H1 (cell line): ENCODE data around the gene RPTN. TPM values are rescaled to one million over a fixed set of nuclear protein-coding genes. Genes with fewer than 3 reads are reported as not detected.

Source experiments
- CTCF ChIA-PET: fragments of 300-600 bp; sonication (Branson Sonifier 250); formaldehyde crosslinking; loops from one replicate; lab custom pipeline; 2021; ENCODE audit not compliant: partially characterized antibody; lab: Charles Lee
- POLR2A ChIA-PET: fragments of 300-600 bp; sonication (Branson Sonifier 250); formaldehyde crosslinking; loops from one replicate; lab custom pipeline; 2021; ENCODE audit warnings: inconsistent platforms; ENCODE audit not compliant: partially characterized antibody; lab: Charles Lee
- DNase-seq, 2 experiments: peaks; one replicate each; pipeline versions ENCODE4 v3.0.0 to v3.0.0-alpha.2; 2010 to 2022; ENCODE audit warnings: low spot score in 2 of 2, low read depth in 1 of 2, mixed read lengths in 1 of 2
- FAIRE-seq: peaks from 2 replicates; lab custom pipeline; 2011; peaks lifted over from hg19 to GRCh38; lab: Jason Lieb, UNC
- H2AFZ ChIP-seq: 2 replicates; pipeline ENCODE4 v1.8.1; 2012; ENCODE audit warnings: low read length, inconsistent platforms
- H2AK5ac ChIP-seq: 2 replicates; pipeline ENCODE4 v1.6.1; 2013; ENCODE audit warnings: low read depth, low read length
- H2BK120ac ChIP-seq: replicated peaks from 2 replicates; pipeline ENCODE3; 2013; ENCODE audit warnings: low read depth, low read length, inconsistent platforms
- H2BK12ac ChIP-seq: 2 replicates; pipeline ENCODE4 v1.6.1; 2013; ENCODE audit warnings: low read depth, low read length
- H2BK15ac ChIP-seq: 2 replicates; pipeline ENCODE4 v1.6.1; 2013; ENCODE audit warnings: low read length
- H2BK20ac ChIP-seq: 2 replicates; pipeline ENCODE4 v1.6.1; 2013; ENCODE audit warnings: low read length
- H2BK5ac ChIP-seq: 2 replicates; pipeline ENCODE4 v1.6.1; 2013; ENCODE audit warnings: low read depth, low read length
- H3K14ac ChIP-seq: 2 replicates; pipeline ENCODE4 v1.6.1; 2013; ENCODE audit warnings: inconsistent platforms; ENCODE audit not compliant: insufficient read length
- H3K18ac ChIP-seq: 2 replicates; pipeline ENCODE4 v1.6.1; 2013; ENCODE audit warnings: low read length; ENCODE audit errors: extremely low read depth
- H3K23ac ChIP-seq: 2 replicates; pipeline ENCODE4 v1.6.1; 2013; ENCODE audit warnings: inconsistent platforms; ENCODE audit not compliant: insufficient read length
- H3K23me2 ChIP-seq: 2 replicates; pipeline ENCODE4 v1.6.1; 2013; ENCODE audit warnings: low read depth, low read length
- H3K27ac ChIP-seq: 2 replicates; pipeline ENCODE4 v1.6.1; 2011; ENCODE audit warnings: low read depth, low read length, inconsistent platforms
- H3K27me3 ChIP-seq, 4 experiments: replicated peaks in 1 of 4; 1 replicate in 1 of 4; 2 replicates in 3 of 4; pipeline versions ENCODE4 v1.6.1 to v1.8.1; 2011 to 2013; ENCODE audit warnings: low read length in 3 of 4, mild to moderate bottlenecking in 3 of 4, inconsistent platforms in 2 of 4, mixed read lengths in 2 of 4, moderate library complexity in 1 of 4; ENCODE audit not compliant: control insufficient read depth in 3 of 4, insufficient read depth in 3 of 4; ENCODE audit errors: extremely low read depth in 1 of 4
- H3K36me3 ChIP-seq, 4 experiments: 2 replicates each; pipeline versions ENCODE4 v1.6.1 to v1.8.1; 2011 to 2013; ENCODE audit warnings: mild to moderate bottlenecking in 4 of 4, low read length in 3 of 4, moderate library complexity in 2 of 4, control low read depth in 1 of 4, inconsistent platforms in 1 of 4; ENCODE audit not compliant: insufficient read depth in 4 of 4, control insufficient read depth in 2 of 4
- H3K4ac ChIP-seq: replicated peaks from 2 replicates; pipeline ENCODE3; 2013; ENCODE audit warnings: low read length, low read depth, mixed read lengths, inconsistent platforms; ENCODE audit not compliant: insufficient read length
- H3K4me1 ChIP-seq, 4 experiments: replicated peaks in 1 of 4; 1 replicate in 1 of 4; 2 replicates in 3 of 4; pipeline versions ENCODE4 v1.6.1 to v1.8.1; 2011 to 2013; ENCODE audit warnings: low read length in 3 of 4, inconsistent platforms in 2 of 4, mixed read lengths in 1 of 4; ENCODE audit not compliant: insufficient read depth in 4 of 4, control insufficient read depth in 3 of 4
- H3K4me2 ChIP-seq, 2 experiments: 2 replicates each; pipeline versions ENCODE4 v1.6.1 to v1.8.1; 2011 to 2013; ENCODE audit warnings: low read depth in 2 of 2, low read length in 2 of 2, control low read depth in 1 of 2, inconsistent platforms in 1 of 2, mild to moderate bottlenecking in 1 of 2; ENCODE audit not compliant: insufficient read depth in 1 of 2
- H3K4me3 ChIP-seq, 4 experiments: fragments of 200-600, 300-600 bp in 1 of 4; sonication (generic), shearing (Covaris generic), sonication (Bioruptor Twin) in 1 of 4; 2 replicates each; pipeline versions ENCODE4 v1.5.1 to v1.8.1; 2011 to 2016; ENCODE audit warnings: low read length in 4 of 4, low read depth in 3 of 4, control low read depth in 2 of 4, inconsistent platforms in 2 of 4, mild to moderate bottlenecking in 2 of 4, mixed read lengths in 1 of 4, moderate library complexity in 1 of 4; ENCODE audit not compliant: insufficient read depth in 2 of 4; ENCODE audit errors: extremely low read depth in 1 of 4
- H3K56ac ChIP-seq: replicated peaks from 2 replicates; pipeline ENCODE3; 2013; ENCODE audit warnings: low read depth, mild to moderate bottlenecking, mixed read lengths, low read length, inconsistent platforms; ENCODE audit not compliant: insufficient read length
- H3K79me1 ChIP-seq: 2 replicates; pipeline ENCODE4 v1.6.1; 2013; ENCODE audit warnings: low read depth, low read length, control low read depth
- H3K79me2 ChIP-seq, 2 experiments: 2 replicates each; pipeline versions ENCODE4 v1.6.1 to v1.8.1; 2012 to 2013; ENCODE audit warnings: low read length in 2 of 2, mild to moderate bottlenecking in 2 of 2, inconsistent platforms in 1 of 2; ENCODE audit not compliant: insufficient read depth in 2 of 2, control insufficient read depth in 1 of 2
- H3K9ac ChIP-seq, 4 experiments: replicated peaks in 1 of 4; 1 replicate in 1 of 4; 2 replicates in 3 of 4; pipeline versions ENCODE4 v1.6.1 to v1.8.1; 2011 to 2013; ENCODE audit warnings: low read depth in 3 of 4, low read length in 3 of 4, control low read depth in 2 of 4, mild to moderate bottlenecking in 2 of 4, moderate library complexity in 2 of 4, inconsistent platforms in 1 of 4; ENCODE audit errors: extremely low read depth in 1 of 4
- H3K9me3 ChIP-seq, 2 experiments: 2 replicates each; pipeline versions ENCODE4 v1.6.1 to v1.8.1; 2012 to 2013; ENCODE audit warnings: mild to moderate bottlenecking in 2 of 2, moderate library complexity in 2 of 2, control low read depth in 1 of 2, inconsistent platforms in 1 of 2, low read depth in 1 of 2, low read length in 1 of 2, mixed read lengths in 1 of 2; ENCODE audit not compliant: insufficient read depth in 2 of 2
- H4K20me1 ChIP-seq, 2 experiments: replicated peaks in 1 of 2; 2 replicates each; pipeline versions ENCODE3 to v1.8.1; 2011 to 2013; ENCODE audit warnings: inconsistent platforms in 2 of 2, low read length in 2 of 2, mild to moderate bottlenecking in 1 of 2; ENCODE audit not compliant: insufficient read depth in 2 of 2, control insufficient read depth in 1 of 2
- H4K5ac ChIP-seq: 2 replicates; pipeline ENCODE4 v1.6.1; 2013; ENCODE audit warnings: low read length, low read depth, mixed read lengths, inconsistent platforms; ENCODE audit not compliant: insufficient read length
- H4K8ac ChIP-seq: 2 replicates; pipeline ENCODE4 v1.8.0; 2013; ENCODE audit warnings: mild to moderate bottlenecking, moderate library complexity, low read length, inconsistent platforms; ENCODE audit not compliant: insufficient read depth; ENCODE audit errors: extremely low read depth
- H4K91ac ChIP-seq: replicated peaks from 2 replicates; pipeline ENCODE3; 2013; ENCODE audit warnings: low read length, mixed read lengths, inconsistent platforms; ENCODE audit not compliant: insufficient read length
- ATF2 ChIP-seq: IDR thresholded peaks from 2 replicates; pipeline ENCODE4 v1.6.1; 2012; ENCODE audit warnings: low read length, inconsistent platforms
- JUN ChIP-seq: IDR thresholded peaks from 2 replicates; pipeline ENCODE4 v1.6.1; 2011; ENCODE audit warnings: low read depth, mild to moderate bottlenecking, improper control_type of control experiment, low read length
- POLR2AphosphoS5 ChIP-seq: IDR thresholded peaks from 2 replicates; pipeline ENCODE4 v1.6.1; 2011; ENCODE audit warnings: low read depth, low read length
- RAD21 ChIP-seq, 2 experiments: IDR thresholded peaks in 1 of 2; conservative IDR thresholded peaks in 1 of 2; 2 replicates each; pipeline ENCODE4 v1.6.1; 2011; ENCODE audit warnings: low read depth in 2 of 2, low read length in 2 of 2, improper control_type of control experiment in 1 of 2, inconsistent platforms in 1 of 2, mild to moderate bottlenecking in 1 of 2, moderate library complexity in 1 of 2
- SP4 ChIP-seq: IDR thresholded peaks from 2 replicates; pipeline ENCODE4 v1.6.1; 2012; ENCODE audit warnings: low read length, inconsistent platforms
- TAF1 ChIP-seq: IDR thresholded peaks from 2 replicates; pipeline ENCODE4 v1.6.1; 2011; ENCODE audit warnings: mild to moderate bottlenecking, low read depth, low read length
- TBP ChIP-seq: IDR thresholded peaks from 2 replicates; pipeline ENCODE4 v1.6.1; 2011; ENCODE audit warnings: low read depth, low read length, improper control_type of control experiment
- YY1 ChIP-seq: IDR thresholded peaks from 2 replicates; pipeline ENCODE4 v1.6.1; 2011; ENCODE audit warnings: low read depth, mild to moderate bottlenecking, low read length
- polyA plus RNA-seq, 7 experiments: library from polyadenylated mRNA; depleted of rRNA in 3 of 7; stranded (reverse) in 5 of 7; unstranded in 2 of 7; fragments of >200 nt in 5 of 7; fragments of 200-250 nt in 2 of 7; gene quantifications; 1 replicate in 5 of 7; 2 replicates in 1 of 7; 4 replicates in 1 of 7; pipeline versions ENCODE4 v1.2.1 to v1.2.3, GENCODE V29; 2011 to 2013; ENCODE audit warnings: missing spikeins in 2 of 7, mixed read lengths in 2 of 7
- total RNA-seq: library from RNA; stranded (reverse); fragmentation: NEBNext Ultra II Directional; extraction: Animal tissue kit (Norgen Biotek cat#: 25700); gene quantifications from 2 replicates; pipeline ENCODE4 v1.2.1, GENCODE V29; 2021
- TF ChIP-seq, protein P1 (sequence below): IDR thresholded peaks from 2 replicates; pipeline ENCODE4 v1.6.1; 2012; ENCODE audit warnings: inconsistent platforms
- TF ChIP-seq, protein P2 (sequence below): IDR thresholded peaks from 2 replicates; pipeline ENCODE4 v1.6.1; 2012; ENCODE audit warnings: inconsistent platforms

The RPTN gene
- total and polyA plus RNA-seq, 2 of the 8 experiments (the other 6 are each of a cell fraction or from before 2014, with no cell fraction given), result not detected

GRCh38 chr1:152137215-152137614 is 21.8 kb downstream of the RPTN start:
- POLR2A ChIA-PET, result no interaction called here
- Histone ChIP-seq H3K4ac (no peak overlapping the region), H3K14ac (no peak overlapping the region), H3K27me3 (no peaks in the 10 kb centered on the region), H2AK5ac (no peak overlapping the region), H3K36me3 (no peaks in the 10 kb centered on the region), H2BK12ac (no peak overlapping the region), H3K4me3 (no peak overlapping the region), H4K5ac (no peak overlapping the region), H4K91ac (no peak overlapping the region), H2BK5ac (no peak overlapping the region), H4K20me1 (no peaks in the 10 kb centered on the region), H2AFZ (no peak overlapping the region), H2BK20ac (no peak overlapping the region), H3K18ac (no peak overlapping the region), H3K9me3 (peaks cover 30 to 37% of the 10 kb centered on the region in 2 experiments), H2BK15ac (no peak overlapping the region), H3K79me1 (no peaks in the 10 kb centered on the region), H3K4me2 (no peak overlapping the region), H3K27ac (no peak overlapping the region), H2BK120ac (no peak overlapping the region), H3K23me2 (no peaks in the 10 kb centered on the region), H3K9ac (no peak overlapping the region), H3K23ac (no peak overlapping the region), H3K4me1 (no peaks in the 10 kb centered on the region), H3K56ac (no peak overlapping the region), H4K8ac (no peak overlapping the region), H3K79me2 (no peaks in the 10 kb centered on the region)
- no peak for TF ChIP-seq TBP
- TF ChIP-seq SP4, result no peak
- TF ChIP-seq ATF2, result no peak
- no peak for TF ChIP-seq TAF1
- TF ChIP-seq JUN, result no peak
- TF ChIP-seq POLR2AphosphoS5, result no peak
- TF ChIP-seq, protein P1, sequence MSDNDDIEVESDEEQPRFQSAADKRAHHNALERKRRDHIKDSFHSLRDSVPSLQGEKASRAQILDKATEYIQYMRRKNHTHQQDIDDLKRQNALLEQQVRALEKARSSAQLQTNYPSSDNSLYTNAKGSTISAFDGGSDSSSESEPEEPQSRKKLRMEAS, result no peak
- no peak for TF ChIP-seq YY1
- TF ChIP-seq, protein P2, sequence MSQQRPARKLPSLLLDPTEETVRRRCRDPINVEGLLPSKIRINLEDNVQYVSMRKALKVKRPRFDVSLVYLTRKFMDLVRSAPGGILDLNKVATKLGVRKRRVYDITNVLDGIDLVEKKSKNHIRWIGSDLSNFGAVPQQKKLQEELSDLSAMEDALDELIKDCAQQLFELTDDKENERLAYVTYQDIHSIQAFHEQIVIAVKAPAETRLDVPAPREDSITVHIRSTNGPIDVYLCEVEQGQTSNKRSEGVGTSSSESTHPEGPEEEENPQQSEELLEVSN, result no peak
- no peak for TF ChIP-seq RAD21 (IDR thresholded peaks at IDR 0.05 in 1 of 2, conservative IDR thresholded peaks at IDR 0.05 in 1 of 2; ENCODE audit: low read depth in 2 of 2, low read length in 2 of 2)
- FAIRE-seq, result no peak
- no peak for DNase-seq
- CTCF ChIA-PET, result interaction anchor here (0.7 kb wide), 1 partner anchor 88 kb away, joined by 3 read pairs; no protein-coding TSS in a partner anchor
